Fibroblast of villous mesenchyme (primary cell): Measurements from ENCODE around the gene IGFBP5. TPM values are rescaled to one million over a fixed set of nuclear protein-coding genes. Genes with fewer than 3 reads are reported as not detected.

Experiments
- DNase-seq: peaks from one replicate; pipeline ENCODE4 v3.0.0-alpha.2; 2010; ENCODE audit warnings: low read depth
- H3K4me3 ChIP-seq: 2 replicates; pipeline ENCODE4 v1.5.1; 2011; ENCODE audit warnings: low read depth, mild to moderate bottlenecking, low read length
- total RNA-seq: library from RNA; depleted of rRNA; stranded (reverse); fragments of >200 nt; gene quantifications from 2 replicates; pipeline ENCODE4 v1.2.3, GENCODE V29; 2012
- TF ChIP-seq, protein P1 (sequence below): IDR thresholded peaks from 2 replicates; pipeline ENCODE4 v1.5.1; 2012; ENCODE audit warnings: low read depth, mild to moderate bottlenecking, low read length; ENCODE audit not compliant: insufficient read depth

IGFBP5 gene
- total RNA-seq, 1 donor = 644 TPM

DNA sequence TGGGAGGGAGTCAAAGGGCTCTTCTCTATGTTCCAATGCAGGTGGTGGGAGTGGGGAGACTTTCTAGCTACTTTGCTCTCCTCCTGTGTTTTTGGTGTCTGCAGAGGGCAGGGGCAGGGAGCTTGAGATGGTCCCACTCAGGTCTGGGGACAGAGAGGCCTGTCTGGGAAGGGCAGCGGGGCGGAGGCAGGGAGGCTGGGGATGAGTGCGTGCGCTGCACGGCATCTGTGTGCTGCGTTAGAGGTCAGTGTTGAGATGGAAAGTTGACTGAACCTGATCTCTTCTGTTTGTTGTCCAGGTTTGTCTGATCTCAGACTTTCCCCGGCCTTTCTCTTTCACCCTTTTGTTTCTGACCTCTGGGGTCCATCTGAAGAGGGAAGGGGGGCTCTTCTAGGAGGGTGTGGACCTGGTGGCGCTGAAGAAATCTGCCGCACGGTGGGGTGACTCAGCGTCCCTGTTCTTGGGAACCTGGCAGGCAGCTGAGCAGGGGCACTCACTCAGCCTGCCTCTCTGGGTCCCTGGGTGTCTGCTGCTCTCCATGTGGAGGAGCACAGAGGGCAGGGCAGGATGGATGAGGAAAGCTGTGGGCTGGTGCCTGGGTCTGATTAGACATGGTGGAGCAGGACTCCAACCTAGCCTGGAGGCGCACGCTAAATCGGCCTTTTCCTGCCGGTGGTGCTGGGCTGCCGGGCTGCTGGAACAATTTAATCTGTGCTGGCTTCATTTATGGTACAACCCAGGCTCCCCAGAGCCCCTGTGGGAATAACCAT lies 38.1 kb downstream of the IGFBP5 start:
- TF ChIP-seq, protein P1, sequence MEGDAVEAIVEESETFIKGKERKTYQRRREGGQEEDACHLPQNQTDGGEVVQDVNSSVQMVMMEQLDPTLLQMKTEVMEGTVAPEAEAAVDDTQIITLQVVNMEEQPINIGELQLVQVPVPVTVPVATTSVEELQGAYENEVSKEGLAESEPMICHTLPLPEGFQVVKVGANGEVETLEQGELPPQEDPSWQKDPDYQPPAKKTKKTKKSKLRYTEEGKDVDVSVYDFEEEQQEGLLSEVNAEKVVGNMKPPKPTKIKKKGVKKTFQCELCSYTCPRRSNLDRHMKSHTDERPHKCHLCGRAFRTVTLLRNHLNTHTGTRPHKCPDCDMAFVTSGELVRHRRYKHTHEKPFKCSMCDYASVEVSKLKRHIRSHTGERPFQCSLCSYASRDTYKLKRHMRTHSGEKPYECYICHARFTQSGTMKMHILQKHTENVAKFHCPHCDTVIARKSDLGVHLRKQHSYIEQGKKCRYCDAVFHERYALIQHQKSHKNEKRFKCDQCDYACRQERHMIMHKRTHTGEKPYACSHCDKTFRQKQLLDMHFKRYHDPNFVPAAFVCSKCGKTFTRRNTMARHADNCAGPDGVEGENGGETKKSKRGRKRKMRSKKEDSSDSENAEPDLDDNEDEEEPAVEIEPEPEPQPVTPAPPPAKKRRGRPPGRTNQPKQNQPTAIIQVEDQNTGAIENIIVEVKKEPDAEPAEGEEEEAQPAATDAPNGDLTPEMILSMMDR = no peak
- H3K4me3 ChIP-seq = no peak overlapping the region
- DNase-seq = no peak

- no peak overlapping the region for H3K4me3 ChIP-seq
- TF ChIP-seq, protein P1 = no peak
- no peak for DNase-seq
These were observed 40.8 kb downstream of the IGFBP5 start for GRCh38 chr2:216654528-216655052.

DNA sequence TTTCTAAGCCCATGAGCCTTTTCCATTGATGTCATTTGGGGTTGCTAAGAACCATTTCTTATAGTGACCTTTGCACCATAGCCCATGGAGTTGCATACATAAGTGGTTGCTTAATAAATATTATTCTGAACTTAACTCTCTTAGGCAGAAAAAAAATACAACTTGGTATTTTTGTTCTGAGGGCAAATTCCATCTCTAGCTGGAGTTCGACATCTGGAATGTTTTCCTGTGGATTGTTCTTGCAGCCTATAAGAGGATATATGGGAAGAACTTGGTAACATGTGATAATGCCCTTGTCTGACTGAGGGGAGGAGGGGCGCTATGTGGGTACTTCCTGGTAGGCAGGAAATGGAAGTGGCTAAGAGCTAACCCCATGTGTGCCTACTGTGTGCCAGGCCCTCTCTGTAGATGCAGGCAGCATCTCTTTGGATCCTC lies 41.4 kb downstream of the IGFBP5 start:
- DNase-seq = peak; percentile 74
- TF ChIP-seq, protein P1 = no peak
- H3K4me3 ChIP-seq = no peak overlapping the region

- no peak overlapping the region for H3K4me3 ChIP-seq
- TF ChIP-seq, protein P1 = no peak
- no peak for DNase-seq
These were observed 42.1 kb downstream of the IGFBP5 start for GRCh38 chr2:216653093-216653799.

GRCh38 chr2:216652566-216652965 lies 42.8 kb downstream of the IGFBP5 start:
- DNase-seq = no peak
- TF ChIP-seq, protein P1 = no peak
- no peak overlapping the region for H3K4me3 ChIP-seq

GRCh38 chr2:216651351-216651881 lies 43.9 kb downstream of the IGFBP5 start:
- TF ChIP-seq, protein P1 = no peak
- H3K4me3 ChIP-seq = no peak overlapping the region
- DNase-seq = peak; percentile 68
